ENCODE results near the gene ATP2A2. TPM values are rescaled to one million over a fixed set of nuclear protein-coding genes. Genes with fewer than 3 reads are reported as not detected.

Gene ATP2A2
- total RNA-seq, 1 experiment from 2014 or later = 239 TPM

GRCh38 chr12:110348431-110349059 is 67.5 kb downstream of the ATP2A2 start:
- H3K4me3 ChIP-seq (replicated peaks in 1 of 2; ENCODE audit: low read depth in 1 of 2, low read length in 2 of 2) = no peak overlapping the region
- H3K9ac ChIP-seq (ENCODE audit: low read length) = no peak overlapping the region
- H3K9me2 ChIP-seq (ENCODE audit: insufficient read depth) = no peaks in the 10 kb centered on the region
- peaks cover 14% of the 10 kb centered on the region; the same call in 1 of the 2 replicates for H3K79me2 ChIP-seq (ENCODE audit: insufficient read depth, low read length)
- H3K27me3 ChIP-seq (ENCODE audit: insufficient read depth, low read length) = no peaks in the 10 kb centered on the region
- H3K9me3 ChIP-seq (ENCODE audit: control insufficient read depth in 1 of 2, insufficient read depth in 1 of 2, low read depth in 1 of 2, low read length in 2 of 2) = no peaks in the 10 kb centered on the region
- H3K36me3 ChIP-seq (ENCODE audit: control insufficient read depth in 1 of 2, insufficient read depth in 2 of 2, low read length in 2 of 2) = peaks cover 46 to 68% of the 10 kb centered on the region in 2 experiments
- DNase-seq (ENCODE audit: low read depth, low spot score) (no peak), ATAC-seq (no peak)
- ChIA-PET RAD21 (ENCODE audit: low non-redundant PET in 1 of 2, low total read pairs in 2 of 2, uncharacterized antibody in 2 of 2, unreplicated experiment in 2 of 2) (no interaction called here), POLR2A (interaction anchor here (0.6 kb wide), 1 partner anchor 17 kb away, joined by 3 read pairs; no protein-coding TSS in a partner anchor), CTCF (interaction anchor here (0.6 kb wide), 1 partner anchor 10 kb away, joined by 3 read pairs; no protein-coding TSS in a partner anchor)
- H3K27ac ChIP-seq (ENCODE audit: low read depth, low read length) = no peak overlapping the region
- TF ChIP-seq JUND (IDR thresholded peaks at IDR 0.05) = no peak
- TF ChIP-seq CTCF (IDR thresholded peaks at IDR 0.05 in 2 of 3, conservative IDR thresholded peaks at IDR 0.05 in 1 of 3; ENCODE audit: borderline replicate concordance in 1 of 3, insufficient read depth in 1 of 3, low read depth in 2 of 3, low read length in 2 of 3) = no peak
- TF ChIP-seq FOSL1 (IDR thresholded peaks at IDR 0.05; ENCODE audit: low read depth) = no peak
- TF ChIP-seq, protein P1, sequence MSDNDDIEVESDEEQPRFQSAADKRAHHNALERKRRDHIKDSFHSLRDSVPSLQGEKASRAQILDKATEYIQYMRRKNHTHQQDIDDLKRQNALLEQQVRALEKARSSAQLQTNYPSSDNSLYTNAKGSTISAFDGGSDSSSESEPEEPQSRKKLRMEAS (IDR thresholded peaks at IDR 0.05) = no peak
- TF ChIP-seq, protein P2, sequence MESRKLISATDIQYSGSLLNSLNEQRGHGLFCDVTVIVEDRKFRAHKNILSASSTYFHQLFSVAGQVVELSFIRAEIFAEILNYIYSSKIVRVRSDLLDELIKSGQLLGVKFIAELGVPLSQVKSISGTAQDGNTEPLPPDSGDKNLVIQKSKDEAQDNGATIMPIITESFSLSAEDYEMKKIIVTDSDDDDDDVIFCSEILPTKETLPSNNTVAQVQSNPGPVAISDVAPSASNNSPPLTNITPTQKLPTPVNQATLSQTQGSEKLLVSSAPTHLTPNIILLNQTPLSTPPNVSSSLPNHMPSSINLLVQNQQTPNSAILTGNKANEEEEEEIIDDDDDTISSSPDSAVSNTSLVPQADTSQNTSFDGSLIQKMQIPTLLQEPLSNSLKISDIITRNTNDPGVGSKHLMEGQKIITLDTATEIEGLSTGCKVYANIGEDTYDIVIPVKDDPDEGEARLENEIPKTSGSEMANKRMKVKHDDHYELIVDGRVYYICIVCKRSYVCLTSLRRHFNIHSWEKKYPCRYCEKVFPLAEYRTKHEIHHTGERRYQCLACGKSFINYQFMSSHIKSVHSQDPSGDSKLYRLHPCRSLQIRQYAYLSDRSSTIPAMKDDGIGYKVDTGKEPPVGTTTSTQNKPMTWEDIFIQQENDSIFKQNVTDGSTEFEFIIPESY (IDR thresholded peaks at IDR 0.05; ENCODE audit: extremely low read depth, insufficient replicate concordance, low read length) = no peak
- no peak for TF ChIP-seq POLR2AphosphoS5 (IDR thresholded peaks at IDR 0.05; ENCODE audit: low read depth, low read length)
- no peak for TF ChIP-seq ELF1 (IDR thresholded peaks at IDR 0.05; ENCODE audit: borderline replicate concordance, low read depth)
- TF ChIP-seq CBX3 (IDR thresholded peaks at IDR 0.05; ENCODE audit: low read depth) = no peak
- no peak for TF ChIP-seq SIN3A (IDR thresholded peaks at IDR 0.05; ENCODE audit: low read depth)
- no peak for TF ChIP-seq REST (IDR thresholded peaks at IDR 0.05; ENCODE audit: low read depth)
- TF ChIP-seq POLR2A (IDR thresholded peaks at IDR 0.05; ENCODE audit: borderline replicate concordance, extremely low read depth, insufficient read depth, insufficient read length) = no peak
- TF ChIP-seq RAD21 (IDR thresholded peaks at IDR 0.05; ENCODE audit: low read depth) = no peak
- TF ChIP-seq SRF (IDR thresholded peaks at IDR 0.05; ENCODE audit: low read depth) = no peak
- no peak for TF ChIP-seq EGR1 (IDR thresholded peaks at IDR 0.05; ENCODE audit: low read depth)
- no peak for TF ChIP-seq EZH2 (IDR thresholded peaks at IDR 0.05)
- TF ChIP-seq EZH2phosphoT487 (IDR thresholded peaks at IDR 0.05; ENCODE audit: borderline replicate concordance) = no peak
- no peaks in the 10 kb centered on the region for H3K4me1 ChIP-seq (ENCODE audit: control insufficient read depth in 1 of 2, insufficient read depth in 2 of 2, low read length in 2 of 2)
- H4K20me1 ChIP-seq (ENCODE audit: insufficient read depth) = 0 out of 2 replicates have a peak, but pooled peaks cover 7% of the 10 kb centered on the region
- no peak overlapping the region for H3K4me2 ChIP-seq (ENCODE audit: low read length)
- intact Hi-C loops (cut with micrococcal nuclease) = no loop called here
- no TSS peak for BruUV-seq (replicated peaks)
- H2AFZ ChIP-seq (ENCODE audit: low read depth, low read length, poor library complexity, severe bottlenecking) = no peak overlapping the region
